Breast epithelium (tissue), 3 donors: ENCODE data around the gene TMEM273.

Experiments used
- POLR2A ChIP-seq: fragments of 450-650 bp; IDR thresholded peaks from one replicate; pipeline ENCODE4 v1.6.1; 2016; ENCODE audit warnings: antibody characterized with exemption, mild to moderate bottlenecking, moderate library complexity
- TF ChIP-seq, protein P1 (sequence below), 3 donors: fragments of 450-650 bp; IDR thresholded peaks; one replicate each; pipeline ENCODE4 v1.5.1; 2016 to 2017; ENCODE audit warnings: antibody characterized with exemption in 3 of 3, mild to moderate bottlenecking in 3 of 3, moderate library complexity in 3 of 3

DNA sequence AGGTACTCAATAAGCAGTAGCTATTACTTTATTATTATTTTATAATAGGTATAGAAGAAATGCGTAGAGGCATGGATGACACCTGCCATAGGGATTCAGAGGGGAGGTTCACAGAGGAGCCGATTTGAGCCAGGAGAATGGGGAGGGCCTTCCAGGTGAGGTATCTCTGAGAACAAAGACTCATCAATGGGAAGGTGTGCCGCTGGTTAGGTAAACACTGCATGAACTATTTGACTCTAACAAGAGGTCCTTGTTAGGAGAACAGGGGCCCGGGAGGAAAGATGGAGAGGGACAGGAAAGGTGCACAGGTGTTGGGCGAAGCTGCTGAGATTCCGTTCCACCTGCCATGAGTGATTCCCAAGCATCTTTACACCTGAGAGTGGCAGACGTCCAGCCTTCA, 41.8 kb upstream of the TMEM273 start:
- TF ChIP-seq, protein P1, sequence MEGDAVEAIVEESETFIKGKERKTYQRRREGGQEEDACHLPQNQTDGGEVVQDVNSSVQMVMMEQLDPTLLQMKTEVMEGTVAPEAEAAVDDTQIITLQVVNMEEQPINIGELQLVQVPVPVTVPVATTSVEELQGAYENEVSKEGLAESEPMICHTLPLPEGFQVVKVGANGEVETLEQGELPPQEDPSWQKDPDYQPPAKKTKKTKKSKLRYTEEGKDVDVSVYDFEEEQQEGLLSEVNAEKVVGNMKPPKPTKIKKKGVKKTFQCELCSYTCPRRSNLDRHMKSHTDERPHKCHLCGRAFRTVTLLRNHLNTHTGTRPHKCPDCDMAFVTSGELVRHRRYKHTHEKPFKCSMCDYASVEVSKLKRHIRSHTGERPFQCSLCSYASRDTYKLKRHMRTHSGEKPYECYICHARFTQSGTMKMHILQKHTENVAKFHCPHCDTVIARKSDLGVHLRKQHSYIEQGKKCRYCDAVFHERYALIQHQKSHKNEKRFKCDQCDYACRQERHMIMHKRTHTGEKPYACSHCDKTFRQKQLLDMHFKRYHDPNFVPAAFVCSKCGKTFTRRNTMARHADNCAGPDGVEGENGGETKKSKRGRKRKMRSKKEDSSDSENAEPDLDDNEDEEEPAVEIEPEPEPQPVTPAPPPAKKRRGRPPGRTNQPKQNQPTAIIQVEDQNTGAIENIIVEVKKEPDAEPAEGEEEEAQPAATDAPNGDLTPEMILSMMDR (IDR thresholded peaks at IDR 0.05), result no peak
- TF ChIP-seq POLR2A, result no peak
